ENCODE data around the gene B3GNT5.
A peak's percentile ranks its signal among the peaks of the same experiment; 100 is the strongest.

The B3GNT5 gene

DNA sequence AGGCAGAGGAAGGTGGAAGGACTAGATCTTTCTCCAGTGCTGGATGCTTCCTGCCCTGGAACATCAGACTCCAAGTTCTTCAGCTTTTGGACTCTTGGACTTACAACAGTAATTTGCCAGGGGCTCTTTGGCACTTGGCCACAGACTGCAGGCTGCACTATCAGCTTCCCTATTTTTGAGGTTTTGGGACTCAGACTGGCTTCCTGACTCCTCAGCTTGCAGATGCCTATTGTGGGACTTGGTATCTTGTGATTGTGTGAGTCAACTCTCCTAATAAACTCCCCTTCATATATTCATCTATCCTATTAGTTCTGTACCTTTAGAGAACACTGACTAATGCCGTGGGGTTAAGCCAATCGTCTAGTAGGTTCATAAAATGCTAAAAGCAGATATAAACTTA is 8.8 kb upstream of the B3GNT5 start:
- peak overlapping the region in 8 of 11 experiments; percentile 54 to 80 (median 72); a peak in 15 of 22 replicates for H3K27ac ChIP-seq
- no peak overlapping the region for H3K4me3 ChIP-seq

DNA sequence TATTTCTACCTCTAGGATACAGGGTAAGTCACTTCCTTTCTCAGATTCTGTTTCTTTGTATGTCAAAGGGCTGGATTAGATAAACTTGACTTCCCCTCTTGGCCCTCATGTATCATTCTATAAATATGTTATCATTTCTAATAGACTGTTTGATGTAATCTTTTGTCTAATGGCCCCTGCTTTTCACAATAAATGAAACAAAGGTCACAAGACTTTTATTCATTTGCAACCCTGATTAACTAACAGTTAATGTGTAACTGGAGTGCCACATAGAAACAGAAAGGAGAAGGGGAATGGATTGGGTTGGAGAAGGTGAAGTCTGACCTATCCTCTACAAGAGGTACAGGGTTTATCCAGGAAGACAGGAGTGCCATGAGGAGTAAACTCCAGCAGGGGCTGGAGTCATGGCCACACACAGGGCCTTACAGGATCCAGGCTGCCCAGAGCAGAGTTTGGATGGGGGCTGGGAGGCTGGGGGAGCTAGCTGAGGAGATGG is 8.0 kb upstream of the B3GNT5 start:
- Histone ChIP-seq H3K4me2 (peak overlapping the region in 9 of 11 experiments; percentile 10 to 87 (median 76); a peak in 16 of 22 replicates), H3K9ac (peak overlapping the region in 5 of 11 experiments; percentile 14 to 61 (median 52); a peak in 5 of 22 replicates), H3K36me3 (peaks cover 0 to 13% (median 9%) of the 10 kb centered on the region in 11 experiments; a peak in 8 of 22 replicates), H4K20me1 (no peaks in the 10 kb centered on the region), H3K27ac (peak overlapping the region in 9 of 11 experiments; percentile 6 to 80 (median 70); a peak in 16 of 22 replicates), H3K4me1 (peaks cover 20 to 52% (median 39%) of the 10 kb centered on the region in 10 experiments), H3K4me3 (no peak overlapping the region), H3K27me3 (no peaks in the 10 kb centered on the region), H3K9me3 (replicated peaks in 1 of 11) (peaks cover 29 to 42% (median 34%) of the 10 kb centered on the region in 11 experiments)
- TF ChIP-seq Cebpa-rat (IDR thresholded peaks at IDR 0.05), result no peak

More for the DNA sequence above, 8.8 kb upstream of the B3GNT5 start:
- H3K9ac ChIP-seq, result peak overlapping the region in 7 of 11 experiments; percentile 9 to 64 (median 51); a peak in 11 of 22 replicates
- H3K4me1 ChIP-seq, result peaks cover 14 to 43% (median 32%) of the 10 kb centered on the region in 10 experiments
- no peak for TF ChIP-seq Cebpa-rat (IDR thresholded peaks at IDR 0.05)
- H3K27me3 ChIP-seq, result no peaks in the 10 kb centered on the region
- no peaks in the 10 kb centered on the region for H4K20me1 ChIP-seq
- peaks cover 29 to 46% (median 34%) of the 10 kb centered on the region in 11 experiments for H3K9me3 ChIP-seq (replicated peaks in 1 of 11)
- H3K36me3 ChIP-seq, result peaks cover 0 to 13% (median 9%) of the 10 kb centered on the region in 11 experiments; a peak in 8 of 22 replicates
- peak overlapping the region in 10 of 11 experiments; percentile 10 to 87 (median 72); a peak in 16 of 22 replicates for H3K4me2 ChIP-seq

DNA sequence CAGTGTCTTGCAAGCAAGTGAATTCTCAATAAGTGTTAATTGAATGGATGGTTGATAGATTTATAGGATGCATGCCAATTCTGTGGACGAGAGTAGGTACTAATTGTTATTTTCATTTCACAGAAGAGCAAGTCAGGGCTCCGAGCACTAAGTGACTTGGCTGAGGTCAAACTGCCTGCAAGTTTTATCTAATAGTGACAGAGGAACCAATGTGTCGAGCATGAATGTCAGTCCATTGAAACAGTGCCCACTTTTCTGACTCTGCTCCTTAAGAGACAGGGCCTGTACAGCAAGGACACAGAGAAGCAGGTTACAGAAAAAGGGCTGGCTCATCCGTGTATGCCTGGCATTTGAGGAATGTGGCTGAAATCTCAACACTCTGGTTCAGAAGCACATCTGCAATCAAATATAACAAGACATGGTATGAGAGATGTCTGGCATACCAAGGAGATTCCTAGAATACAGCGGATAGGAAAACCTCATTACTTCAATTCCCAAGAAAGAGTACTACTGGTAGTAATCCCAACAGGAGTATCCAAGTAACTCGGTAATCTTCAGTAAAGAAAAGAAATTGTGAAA is 6.0 kb upstream of the B3GNT5 start:
- no peak overlapping the region for H3K27ac ChIP-seq
- no peak overlapping the region for H3K9ac ChIP-seq
- peaks cover 0 to 13% (median 8%) of the 10 kb centered on the region in 11 experiments; a peak in 7 of 22 replicates for H3K36me3 ChIP-seq
- H3K4me3 ChIP-seq, result no peak overlapping the region
- H3K4me2 ChIP-seq, result no peak overlapping the region
- H3K4me1 ChIP-seq, result peaks cover 20 to 70% (median 43%) of the 10 kb centered on the region in 10 experiments
- no peak for TF ChIP-seq Cebpa-rat (IDR thresholded peaks at IDR 0.05)
- peaks cover 10 to 19% (median 17%) of the 10 kb centered on the region in 11 experiments; a peak in 21 of 22 replicates for H3K27me3 ChIP-seq
- H4K20me1 ChIP-seq, result no peaks in the 10 kb centered on the region
- H3K9me3 ChIP-seq (replicated peaks in 1 of 11), result peaks cover 14 to 21% (median 19%) of the 10 kb centered on the region in 11 experiments

DNA sequence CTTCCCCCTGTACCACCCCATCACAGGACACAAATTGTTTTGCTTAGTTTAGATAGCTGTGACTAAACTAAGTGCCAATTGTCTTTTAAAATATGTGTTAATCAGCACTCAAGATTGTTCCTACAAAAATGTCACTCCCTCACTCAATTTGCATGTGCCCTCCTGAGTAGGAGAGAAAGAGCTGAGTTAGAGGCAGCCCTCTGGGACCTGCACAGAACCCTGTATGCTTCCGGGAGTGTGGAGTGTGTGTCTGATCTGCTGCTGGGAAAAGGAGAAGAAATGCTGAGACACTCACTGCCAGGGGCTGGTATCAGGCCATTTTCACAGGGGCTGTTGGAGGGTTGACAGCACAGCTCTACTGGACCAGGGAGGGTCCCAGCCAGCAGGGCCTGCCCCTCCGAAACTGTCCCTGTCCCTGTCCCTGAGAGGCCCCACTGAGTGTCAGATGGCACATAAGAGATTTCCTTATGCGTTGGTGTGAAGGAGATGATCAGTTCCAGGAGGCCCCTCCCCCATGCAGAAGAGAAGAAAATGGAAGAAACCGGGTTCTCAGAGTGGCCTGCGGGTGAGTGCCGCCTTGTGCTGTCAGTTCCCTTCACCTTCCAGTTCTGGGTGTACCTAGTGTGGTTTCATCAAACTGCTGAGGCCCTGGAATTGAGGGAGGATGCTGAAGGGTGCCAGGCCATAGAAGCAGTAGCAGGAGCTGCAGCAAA is 3.9 kb upstream of the B3GNT5 start:
- peaks cover 0 to under 1% (median 0%) of the 10 kb centered on the region in 11 experiments; a peak in 1 of 22 replicates for H3K9me3 ChIP-seq (replicated peaks in 1 of 11)
- peak overlapping the region in 9 of 11 experiments; percentile 10 to 63 (median 42); a peak in 14 of 22 replicates for H3K27ac ChIP-seq
- H3K4me2 ChIP-seq, result peak overlapping the region; percentile 36 to 66 (median 57)
- H3K4me3 ChIP-seq, result no peak overlapping the region; a peak in 1 of 20 replicates
- peaks cover 0 to 8% (median 0%) of the 10 kb centered on the region in 11 experiments; a peak in 3 of 22 replicates for H4K20me1 ChIP-seq
- H3K36me3 ChIP-seq, result no peaks in the 10 kb centered on the region
- peak overlapping the region in 7 of 11 experiments; percentile 3 to 45 (median 26); a peak in 10 of 22 replicates for H3K9ac ChIP-seq
- H3K27me3 ChIP-seq, result peaks cover 20 to 40% (median 38%) of the 10 kb centered on the region in 11 experiments
- no peak for TF ChIP-seq Cebpa-rat (IDR thresholded peaks at IDR 0.05)
- H3K4me1 ChIP-seq, result peaks cover 28 to 67% (median 41%) of the 10 kb centered on the region in 10 experiments

DNA sequence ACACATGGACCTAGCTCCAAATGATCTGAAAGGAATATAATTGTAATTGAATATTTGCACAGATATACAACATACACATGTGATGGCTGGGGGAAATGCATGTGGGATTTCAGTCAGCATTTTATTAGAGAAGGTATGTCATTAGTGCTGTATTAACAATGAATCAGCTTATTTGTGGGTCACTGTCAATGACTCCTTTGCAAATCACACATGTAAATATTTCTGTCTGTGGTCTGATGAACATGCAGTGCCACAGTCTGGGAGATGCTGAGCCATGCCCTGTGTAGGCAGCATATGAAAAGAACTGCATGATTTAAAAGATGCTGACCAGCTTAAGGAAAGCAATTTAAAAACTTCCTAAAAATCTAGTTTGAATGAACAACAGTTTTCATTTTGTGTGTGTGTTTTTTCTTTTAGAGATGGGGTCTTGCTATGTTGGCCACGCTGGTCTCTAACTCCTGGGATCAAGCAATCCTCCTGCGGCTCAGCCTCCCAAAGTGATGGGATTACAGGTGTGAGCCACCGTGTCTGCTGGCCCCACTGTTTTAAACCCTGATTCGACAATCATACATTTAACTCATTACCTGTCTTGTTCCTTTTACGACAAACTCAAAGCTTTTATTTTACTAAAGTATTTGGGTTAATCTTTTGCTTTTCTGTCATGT is 803 bp upstream of the B3GNT5 start:
- peak overlapping the region in 5 of 11 experiments; percentile 92 to 97 (median 93); a peak in 9 of 22 replicates for H3K4me2 ChIP-seq
- H3K9ac ChIP-seq, result peak overlapping the region in 3 of 11 experiments; percentile 94 to 98 (median 94); a peak in 4 of 22 replicates
- H4K20me1 ChIP-seq, result peaks cover 0 to 13% (median 0%) of the 10 kb centered on the region in 11 experiments; a peak in 3 of 22 replicates
- H3K27ac ChIP-seq, result peak overlapping the region in 2 of 11 experiments; percentile 92 to 93; a peak in 3 of 22 replicates
- H3K36me3 ChIP-seq, result peaks cover 0 to 7% (median 0%) of the 10 kb centered on the region in 11 experiments; a peak in 4 of 22 replicates
- peaks cover 30 to 64% (median 36%) of the 10 kb centered on the region in 10 experiments for H3K4me1 ChIP-seq
- no peak for TF ChIP-seq Cebpa-rat (IDR thresholded peaks at IDR 0.05)
- peaks cover 0 to 15% (median 11%) of the 10 kb centered on the region in 11 experiments; a peak in 16 of 22 replicates for H3K9me3 ChIP-seq (replicated peaks in 1 of 11)
- H3K4me3 ChIP-seq, result peak overlapping the region in 5 of 10 experiments; percentile 66 to 83 (median 82); a peak in 7 of 20 replicates
- H3K27me3 ChIP-seq, result peaks cover 29 to 71% (median 68%) of the 10 kb centered on the region in 11 experiments

DNA sequence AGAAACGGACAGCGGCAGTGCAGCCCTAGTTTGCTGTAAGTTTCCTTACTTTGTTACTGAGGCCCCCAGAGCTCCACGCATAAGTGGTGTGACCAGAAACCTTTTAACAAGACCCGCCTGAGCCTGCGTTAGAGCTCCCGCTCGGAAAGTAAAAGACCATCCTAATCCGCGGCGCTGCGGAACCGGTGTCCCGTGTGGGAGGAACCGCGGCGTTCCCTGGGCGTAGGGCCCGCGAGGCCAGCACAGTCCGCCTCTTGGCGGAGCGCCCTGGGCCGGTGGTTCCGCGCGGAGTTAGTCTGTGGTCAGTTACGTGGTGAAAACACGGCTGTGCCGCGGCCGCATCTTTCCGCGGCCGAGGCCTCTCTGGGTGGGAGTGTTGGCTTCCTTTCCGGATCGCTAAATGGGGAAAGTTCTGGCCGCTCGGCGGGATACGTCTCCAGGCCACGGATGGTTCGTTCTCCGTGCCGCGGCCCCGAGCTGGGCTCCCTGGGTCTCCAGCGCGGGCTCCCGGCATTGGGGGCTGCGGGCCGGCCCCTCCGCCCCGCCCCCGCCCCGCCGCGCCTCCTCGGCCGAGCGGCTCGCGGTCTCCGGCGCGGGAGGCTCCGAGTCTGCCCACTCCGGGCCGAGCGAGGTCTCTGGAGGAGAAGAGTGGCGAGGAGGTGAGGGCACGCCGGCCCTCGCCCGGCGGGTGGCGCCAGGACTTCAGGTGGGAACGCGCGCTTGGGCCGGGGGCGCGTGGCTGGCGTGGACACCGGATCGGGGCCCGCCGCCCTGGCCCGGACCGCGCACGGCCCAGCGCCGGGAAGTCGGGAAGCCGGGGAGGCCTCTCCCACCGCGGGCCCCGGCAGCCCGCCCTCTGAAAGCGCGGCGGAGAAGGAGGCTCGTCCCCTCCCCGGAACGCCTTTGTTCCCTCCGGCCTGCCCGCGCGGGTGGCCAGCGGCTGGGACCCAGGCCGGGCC is 754 bp downstream of the B3GNT5 start:
- H3K9ac ChIP-seq, result peak overlapping the region; percentile 80 to 98 (median 88)

More for the DNA sequence above, 754 bp downstream of the B3GNT5 start:
- Histone ChIP-seq H3K4me3 (peak overlapping the region; percentile 59 to 83 (median 72)), H3K4me1 (peaks cover 26 to 75% (median 40%) of the 10 kb centered on the region in 10 experiments), H3K27me3 (peaks cover 29 to 82% (median 74%) of the 10 kb centered on the region in 11 experiments), H3K36me3 (peaks cover 0 to 7% (median 4%) of the 10 kb centered on the region in 11 experiments; a peak in 5 of 22 replicates), H4K20me1 (peaks cover 0 to 13% (median 0%) of the 10 kb centered on the region in 11 experiments; a peak in 3 of 22 replicates), H3K27ac (peak overlapping the region; percentile 76 to 94 (median 90)), H3K4me2 (peak overlapping the region; percentile 90 to 99 (median 94)), H3K9me3 (replicated peaks in 1 of 11) (peaks cover 0 to 15% (median 11%) of the 10 kb centered on the region in 11 experiments; a peak in 16 of 22 replicates)
- TF ChIP-seq Cebpa-rat (IDR thresholded peaks at IDR 0.05), result no peak

Measured in BLaER1 treated with 17β-estradiol and CSF1 and Interleukin-3, amounts not matched to agents 10 nM and 100 nM (cell line).